Peyer's patch (tissue), 4 donors: ENCODE data around the gene LRRC61.
"Not testable (repeated sequence)": the region's sequence is repeated elsewhere in the genome, so short reads cannot be mapped to it uniquely, and the experiment has no call there.

ENCODE experiments used
- CTCF ChIP-seq, 6 experiments: fragments of 450-650 bp in 4 of 6; fragments of 200-600 bp in 2 of 6; sonication (generic) in 1 of 6; IDR thresholded peaks; one replicate each; pipeline ENCODE4 v1.5.1; 2017 to 2019; ENCODE audit warnings: antibody characterized with exemption in 6 of 6, mild to moderate bottlenecking in 3 of 6, moderate library complexity in 1 of 6
- POLR2A ChIP-seq, 2 donors: fragments of 450-650 bp; IDR thresholded peaks; one replicate each; pipeline ENCODE4 v1.5.1; 2017; ENCODE audit warnings: antibody characterized with exemption in 2 of 2, mild to moderate bottlenecking in 2 of 2, moderate library complexity in 2 of 2

GRCh38 chr7:150296802-150297201 is 26.4 kb upstream of the LRRC61 start:
- not testable (repeated sequence) for TF ChIP-seq CTCF, POLR2A (IDR thresholded peaks at IDR 0.05)
